ENCODE results near the gene ENSA. TPM values are rescaled to one million over a fixed set of nuclear protein-coding genes. Genes with fewer than 3 reads are reported as not detected.

Gene ENSA
- total and polyA plus RNA-seq, 7 donors = 114 to 242 (median 150) TPM

DNA sequence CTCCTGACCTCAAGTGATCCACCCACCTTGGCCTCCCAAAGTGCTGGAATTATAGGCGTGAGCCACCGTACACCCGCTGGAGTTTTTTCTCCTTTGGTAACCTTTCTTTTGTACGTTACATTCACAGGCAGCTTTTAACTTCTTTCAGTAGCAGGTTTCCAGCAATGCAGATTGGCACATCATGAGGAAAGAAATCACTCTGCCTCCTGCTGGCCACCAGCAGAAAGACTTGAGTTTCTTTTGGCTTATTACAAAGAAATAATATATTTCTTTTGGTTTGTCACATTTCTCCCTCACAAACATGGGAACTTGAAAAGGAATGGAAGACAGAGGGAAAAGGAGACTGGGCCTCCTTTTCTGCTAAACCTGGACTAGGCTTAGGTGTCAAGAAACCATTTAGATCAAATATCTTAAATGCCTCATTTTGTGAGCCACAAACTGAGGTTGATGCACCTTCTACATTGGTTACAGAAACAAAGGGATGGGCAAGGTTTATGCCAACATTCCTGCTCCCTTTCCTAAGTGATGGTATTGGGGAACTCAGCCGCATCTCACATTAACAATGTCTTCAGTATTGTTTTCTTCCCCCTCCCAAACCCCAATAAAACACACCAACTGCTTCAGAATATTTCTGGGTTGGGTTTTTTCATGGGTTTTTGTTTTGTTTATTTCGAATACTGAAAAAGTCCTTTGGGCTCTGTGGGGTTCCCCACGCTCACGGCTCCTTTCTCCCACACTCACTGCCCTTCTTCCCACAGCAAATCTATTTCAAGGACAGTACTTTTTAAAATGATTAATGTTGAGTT, 7.7 kb downstream of the ENSA start:
- Histone ChIP-seq H3K27me3 (no peaks in the 10 kb centered on the region), H3K4me3 (no peak overlapping the region), H3K27ac (peak overlapping the region; percentile 61 to 78 (median 74)), H3K4me1 (peaks cover 0 to 40% (median 36%) of the 10 kb centered on the region in 4 donors), H3K36me3 (peaks cover 21 to 85% (median 36%) of the 10 kb centered on the region in 4 donors), H3K9me3 (no peaks in the 10 kb centered on the region)
- TF ChIP-seq POLR2AphosphoS5 (IDR thresholded peaks at IDR 0.05) (peak in 3 of 4 donors; percentile 37 to 59 (median 51)), EP300 (IDR thresholded peaks at IDR 0.05) (no peak), POLR2A (IDR thresholded peaks at IDR 0.05) (no peak)
- TF ChIP-seq, protein P1, sequence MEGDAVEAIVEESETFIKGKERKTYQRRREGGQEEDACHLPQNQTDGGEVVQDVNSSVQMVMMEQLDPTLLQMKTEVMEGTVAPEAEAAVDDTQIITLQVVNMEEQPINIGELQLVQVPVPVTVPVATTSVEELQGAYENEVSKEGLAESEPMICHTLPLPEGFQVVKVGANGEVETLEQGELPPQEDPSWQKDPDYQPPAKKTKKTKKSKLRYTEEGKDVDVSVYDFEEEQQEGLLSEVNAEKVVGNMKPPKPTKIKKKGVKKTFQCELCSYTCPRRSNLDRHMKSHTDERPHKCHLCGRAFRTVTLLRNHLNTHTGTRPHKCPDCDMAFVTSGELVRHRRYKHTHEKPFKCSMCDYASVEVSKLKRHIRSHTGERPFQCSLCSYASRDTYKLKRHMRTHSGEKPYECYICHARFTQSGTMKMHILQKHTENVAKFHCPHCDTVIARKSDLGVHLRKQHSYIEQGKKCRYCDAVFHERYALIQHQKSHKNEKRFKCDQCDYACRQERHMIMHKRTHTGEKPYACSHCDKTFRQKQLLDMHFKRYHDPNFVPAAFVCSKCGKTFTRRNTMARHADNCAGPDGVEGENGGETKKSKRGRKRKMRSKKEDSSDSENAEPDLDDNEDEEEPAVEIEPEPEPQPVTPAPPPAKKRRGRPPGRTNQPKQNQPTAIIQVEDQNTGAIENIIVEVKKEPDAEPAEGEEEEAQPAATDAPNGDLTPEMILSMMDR (IDR thresholded peaks at IDR 0.05) = peak; percentile 47 to 87 (median 72)
- 57 to 67% methylated on average over 8 of the region's 8 CpGs for WGBS, 2 donors
- intact Hi-C loops (cut with DNase I) = loop anchor here (1.0 kb wide), 1 partner anchor 60 kb away; no protein-coding TSS in a partner anchor
- peak; percentile 82 for DNase-seq

DNA sequence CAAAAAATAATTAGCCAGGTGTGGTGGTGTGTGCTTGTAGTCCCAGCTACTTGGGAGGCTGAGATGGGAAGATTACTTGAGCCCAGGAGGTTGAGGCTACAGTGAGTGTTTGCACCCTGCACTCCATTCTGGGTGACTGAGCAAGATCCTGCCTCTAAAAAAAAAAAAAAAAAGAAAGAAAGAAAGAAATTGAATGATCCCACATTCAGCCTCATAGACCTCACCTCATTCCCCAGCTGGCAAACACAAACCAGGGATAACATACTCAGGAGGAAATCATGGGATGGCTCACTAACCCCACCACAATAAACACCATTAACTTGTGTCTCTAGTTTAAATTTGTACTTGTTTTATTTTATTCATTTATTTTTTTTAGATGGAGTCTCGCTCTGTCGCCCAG, 8.5 kb downstream of the ENSA start:
- Histone ChIP-seq H3K36me3 (peaks cover 18 to 85% (median 29%) of the 10 kb centered on the region in 4 donors), H3K27ac (peak overlapping the region; percentile 61 to 78 (median 74)), H3K4me3 (no peak overlapping the region), H3K27me3 (no peaks in the 10 kb centered on the region), H3K4me1 (peaks cover 0 to 40% (median 36%) of the 10 kb centered on the region in 4 donors), H3K9me3 (no peaks in the 10 kb centered on the region)
- 98% methylated on average over 2 of the region's 2 CpGs for WGBS, 2 donors
- intact Hi-C loops (cut with DNase I) = loop anchor here (1.0 kb wide), 1 partner anchor 60 kb away; no protein-coding TSS in a partner anchor
- TF ChIP-seq, protein P1 (IDR thresholded peaks at IDR 0.05) = no peak
- TF ChIP-seq POLR2A (IDR thresholded peaks at IDR 0.05) = no peak
- no peak for TF ChIP-seq EP300 (IDR thresholded peaks at IDR 0.05)
- TF ChIP-seq POLR2AphosphoS5 (IDR thresholded peaks at IDR 0.05) = no peak
- no peak for DNase-seq

DNA sequence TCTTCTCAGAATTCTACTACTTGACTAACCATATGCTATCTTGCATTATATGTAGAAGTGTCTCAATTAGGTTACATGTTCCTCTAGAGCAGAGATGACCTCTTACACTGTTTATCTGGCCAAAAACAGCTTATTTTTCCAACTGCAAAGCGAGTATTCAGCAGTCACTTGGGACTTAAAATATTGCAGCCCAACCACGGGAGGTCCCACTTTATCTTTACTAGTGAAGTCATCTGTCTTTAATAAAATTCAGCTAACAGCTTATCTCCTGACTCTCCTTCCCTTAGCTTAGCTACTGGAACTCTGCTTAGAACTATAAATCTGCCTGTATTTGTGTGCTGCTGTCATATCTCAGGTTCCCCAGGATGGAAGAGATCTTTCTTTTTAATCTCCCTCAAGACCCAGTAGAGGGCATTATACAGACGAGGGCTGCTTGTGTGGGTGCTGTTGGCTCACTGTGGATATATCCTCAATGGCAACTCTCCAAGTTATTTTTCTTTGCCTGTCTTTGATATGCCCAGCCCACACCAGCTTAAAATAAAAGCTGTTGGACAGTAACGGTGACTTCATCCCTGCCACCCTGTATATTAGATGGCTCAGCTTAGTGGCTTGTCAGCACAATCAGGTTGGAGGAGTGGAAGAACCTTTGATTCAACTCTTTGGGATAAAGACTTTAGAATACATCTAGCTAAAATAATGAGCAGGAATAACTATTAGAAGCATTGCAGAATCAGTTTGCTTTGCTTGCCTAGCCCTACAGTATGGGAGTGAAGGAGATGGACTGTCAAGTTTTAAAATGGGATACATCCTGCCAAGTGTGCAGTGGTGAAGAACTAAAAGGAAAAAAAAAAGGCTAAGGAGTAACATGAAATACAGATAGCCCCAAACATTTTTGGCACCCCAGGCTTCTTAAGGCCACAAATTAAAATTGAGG, 9.6 kb downstream of the ENSA start:
- H3K27ac ChIP-seq = peak overlapping the region; percentile 61 to 78 (median 74)

More for the DNA sequence above, 9.6 kb downstream of the ENSA start:
- TF ChIP-seq, protein P1 (IDR thresholded peaks at IDR 0.05) = peak in 2 of 4 experiments; percentile 16 to 22
- TF ChIP-seq POLR2AphosphoS5 (IDR thresholded peaks at IDR 0.05) (peak in 2 of 4 donors; percentile 37 to 40), EP300 (IDR thresholded peaks at IDR 0.05) (no peak)
- no peaks in the 10 kb centered on the region for H3K27me3 ChIP-seq
- WGBS, 2 donors = 28 to 51% methylated on average over 4 of the region's 4 CpGs
- H3K9me3 ChIP-seq = no peaks in the 10 kb centered on the region
- intact Hi-C loops (cut with DNase I) = no loop called here
- H3K4me1 ChIP-seq = peaks cover 0 to 40% (median 36%) of the 10 kb centered on the region in 4 donors
- H3K4me3 ChIP-seq = no peak overlapping the region
- DNase-seq = peak; percentile 74
- peaks cover 8 to 75% (median 18%) of the 10 kb centered on the region in 4 donors for H3K36me3 ChIP-seq

Data from sigmoid colon (tissue), 7 donors.